Sciatic nerve (tissue), 2 donors: ENCODE measurements around the gene CYB5R3. TPM values are rescaled to one million over a fixed set of nuclear protein-coding genes. Genes with fewer than 3 reads are reported as not detected.
"Not testable (repeated sequence)": the region's sequence is repeated elsewhere in the genome, so short reads cannot be mapped to it uniquely, and the experiment has no call there.

Experiments used
- ATAC-seq: fragments of 200-7000 bp; cut with Tn5 transposase; one replicate; pipeline ENCODE4 v1.9.1; 2020; ENCODE audit warnings: mild to moderate bottlenecking, moderate library complexity
- DNase-seq: peaks from one replicate; pipeline ENCODE4 v3.0.0-alpha.2; 2020; ENCODE audit warnings: low spot score
- intact Hi-C: fragments of 100-400 bp; cut with DNase I; formaldehyde crosslinking; loops from one replicate; pipeline ENCODE4 v1.14.2; 2022
- total RNA-seq: library from RNA; stranded (reverse); fragmentation: NEBNext Ultra II Directional; extraction: Animal tissue kit (Norgen Biotek cat#: 25700); gene quantifications from one replicate; pipeline ENCODE4 v1.2.1, GENCODE V29; 2021
- donor health status: DM: no; HTN: no; CAD: no.
- donor health status: DM: no; HTN: no; CAD: no.

The CYB5R3 gene
- total RNA-seq, 1 donor from 2014 or later, result 241 TPM

DNA sequence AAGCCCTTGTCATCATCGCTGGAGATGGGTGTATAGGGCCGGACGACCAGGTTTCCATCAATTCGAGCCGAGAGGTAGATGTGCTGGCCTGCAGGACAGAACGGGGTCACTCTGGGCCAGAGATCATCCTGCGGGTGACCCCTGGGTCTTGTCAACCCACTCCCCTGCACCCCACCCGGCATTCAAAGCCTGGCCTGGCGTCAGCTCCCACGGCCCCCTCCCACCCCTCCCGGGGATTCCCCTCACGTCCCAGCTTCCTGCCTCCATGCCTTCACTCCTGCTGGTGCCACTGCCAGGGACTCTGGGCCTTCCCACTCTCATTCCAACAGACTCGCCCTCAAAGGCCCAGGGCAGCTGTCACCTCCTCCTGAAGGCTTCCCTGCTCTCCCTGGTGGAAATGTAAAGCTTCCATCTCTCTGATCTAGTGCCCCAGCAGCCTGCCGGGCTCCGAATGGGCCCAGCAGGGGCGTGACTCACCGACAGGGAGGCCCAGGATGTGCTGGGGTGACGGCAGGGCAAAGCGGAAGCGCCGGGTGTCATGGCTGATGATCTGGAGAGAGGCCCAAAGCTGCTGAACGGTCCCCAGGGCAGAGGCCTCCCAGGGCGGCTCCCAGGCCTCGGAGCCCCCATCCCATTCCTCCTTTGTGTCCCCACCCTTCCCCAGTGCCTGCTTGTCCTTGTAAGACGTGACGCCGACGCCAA, 18.1 kb downstream of the CYB5R3 start:
- DNase-seq (no peak), ATAC-seq (no peak)

GRCh38 chr22:42630211-42630610, 19.0 kb downstream of the CYB5R3 start:
- DNase-seq (no peak), ATAC-seq (no peak)
- intact Hi-C loops, result no loop called here

More for the DNA sequence above, 18.1 kb downstream of the CYB5R3 start:
- intact Hi-C loops, result no loop called here

GRCh38 chr22:42627981-42628380, 21.2 kb downstream of the CYB5R3 start:
- intact Hi-C loops, result no loop called here
- no peak for ATAC-seq
- DNase-seq, result no peak

- intact Hi-C loops, result no loop called here
- DNase-seq (no peak), ATAC-seq (no peak)
Measured at GRCh38 chr22:42626951-42627625, 22.1 kb downstream of the CYB5R3 start.

DNA sequence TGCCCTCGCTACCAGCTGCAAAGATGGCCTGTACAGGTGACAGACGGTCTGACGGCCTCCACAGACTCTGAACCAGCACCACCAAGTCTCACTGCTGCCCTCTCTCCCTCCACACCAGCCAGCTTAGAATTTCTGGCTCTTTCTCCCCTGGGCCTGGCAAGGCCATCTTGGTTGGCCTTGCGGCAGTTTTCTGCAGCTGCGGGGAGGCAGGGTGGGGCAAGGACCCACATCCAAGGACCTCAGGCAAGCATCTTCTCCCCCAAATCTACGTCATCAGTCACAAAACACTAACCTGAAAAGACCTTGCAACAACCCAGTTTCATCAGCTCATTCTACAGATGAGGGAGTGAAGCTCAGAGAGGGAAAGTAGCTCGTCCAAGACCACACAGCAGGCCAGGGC, 22.8 kb downstream of the CYB5R3 start:
- intact Hi-C loops, result no loop called here
- DNase-seq (no peak), ATAC-seq (no peak)

DNA sequence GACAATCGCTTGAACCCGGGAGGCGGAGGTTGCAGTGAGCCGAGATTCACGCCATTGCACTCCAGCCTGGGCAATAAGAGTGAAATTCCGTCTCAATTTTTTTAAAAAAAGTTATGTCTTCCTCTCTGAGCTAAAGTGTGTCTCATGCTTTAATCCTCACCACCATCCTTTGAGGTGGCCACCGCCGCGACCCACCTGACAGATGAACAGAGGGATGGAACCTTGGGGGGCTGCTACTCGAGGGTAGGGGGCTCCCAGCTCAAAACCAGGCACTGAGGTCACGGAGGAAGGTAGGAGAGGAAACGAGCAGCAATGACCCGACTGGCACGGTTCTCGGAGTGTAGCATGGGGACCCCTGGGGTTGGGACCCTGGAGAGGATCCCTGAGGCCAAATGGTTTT, 23.8 kb downstream of the CYB5R3 start:
- no peak for DNase-seq
- ATAC-seq, result no peak
- intact Hi-C loops, result no loop called here

DNA sequence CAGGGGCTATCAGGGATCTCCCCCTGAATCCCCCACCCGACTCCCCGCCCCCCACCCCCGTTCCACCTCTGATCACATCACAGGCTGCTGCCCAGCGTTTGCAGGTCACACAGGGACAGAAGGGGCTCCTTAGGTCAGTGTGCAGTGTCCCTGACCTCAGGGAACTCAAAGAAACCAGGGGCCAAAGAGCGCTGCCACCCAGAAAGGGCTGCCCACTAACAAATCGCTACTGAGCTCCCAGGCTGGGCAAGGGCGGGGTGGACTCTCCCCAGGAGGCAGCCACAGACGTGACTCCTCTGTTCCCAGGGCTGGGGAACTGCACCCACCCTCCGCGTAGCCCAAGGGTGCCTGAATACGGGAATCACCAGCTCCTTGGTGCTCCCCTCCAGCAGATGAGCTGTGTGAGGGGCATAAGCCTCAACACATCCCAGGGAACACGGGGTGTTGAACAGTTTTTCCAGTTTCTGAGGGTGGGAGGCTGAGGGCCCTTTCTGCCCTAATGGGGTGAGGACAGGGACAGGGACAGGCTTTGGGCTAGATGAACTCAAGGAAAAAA, 24.6 kb downstream of the CYB5R3 start:
- intact Hi-C loops, result no loop called here
- ATAC-seq (no peak), DNase-seq (no peak)

GRCh38 chr22:42623756-42624441, 25.3 kb downstream of the CYB5R3 start:
- ATAC-seq (no peak), DNase-seq (no peak)
- intact Hi-C loops, result no loop called here

DNA sequence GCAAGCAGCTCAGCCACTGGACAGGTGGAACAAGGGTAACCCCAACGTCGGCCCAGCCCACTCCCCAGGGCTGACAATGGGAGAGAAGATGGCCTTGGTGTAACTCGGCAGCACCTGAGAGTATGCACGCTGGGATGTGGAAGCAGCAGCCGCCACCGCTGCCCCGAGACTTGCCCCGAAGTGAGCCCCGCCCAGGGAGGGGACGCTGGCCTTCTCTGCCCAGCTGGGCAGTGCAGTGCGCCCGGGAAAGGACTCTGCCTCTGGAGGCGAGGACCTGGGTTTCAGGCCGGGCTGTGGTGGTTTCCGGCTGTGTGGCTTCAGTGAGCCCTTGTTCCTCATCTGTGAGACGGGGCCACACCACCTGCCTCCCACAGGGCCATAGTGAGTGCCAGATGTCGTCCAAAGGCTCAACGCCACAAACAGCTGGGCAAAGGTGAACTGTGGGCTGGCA, 25.9 kb downstream of the CYB5R3 start:
- ATAC-seq (no peak), DNase-seq (no peak)
- intact Hi-C loops, result no loop called here

DNA sequence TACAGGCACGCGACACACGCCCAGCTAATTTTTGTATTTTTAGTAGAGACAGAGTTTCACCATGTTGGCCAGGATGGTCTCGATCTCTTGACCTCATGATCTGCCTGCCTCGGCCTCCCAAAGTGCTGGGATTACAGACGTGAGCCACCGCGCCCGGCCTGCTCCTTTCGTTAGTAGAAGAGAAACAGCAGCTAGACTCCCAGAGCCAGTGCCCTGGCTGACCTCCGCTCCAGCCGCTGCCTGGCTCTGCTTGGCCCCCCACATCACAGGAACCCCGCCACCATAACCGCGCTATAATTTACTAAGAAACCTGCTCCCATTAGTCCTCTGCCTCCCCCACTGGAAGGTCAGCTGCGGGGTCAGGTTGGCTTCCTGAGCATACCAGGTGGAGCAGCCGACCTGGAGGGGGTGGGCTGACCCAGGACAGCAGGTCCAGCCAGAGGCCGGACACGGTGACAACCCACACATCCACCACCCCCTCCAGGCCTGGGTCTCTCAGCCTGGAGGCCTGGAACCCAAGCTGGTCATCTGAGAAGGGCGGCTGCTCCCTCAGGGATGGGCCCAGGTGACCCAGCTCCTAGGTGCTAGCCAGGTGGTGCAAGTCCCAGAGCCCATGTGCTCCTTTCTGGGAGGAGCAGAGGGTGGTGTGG, 27.0 kb downstream of the CYB5R3 start:
- ATAC-seq (no peak), DNase-seq (no peak)
- intact Hi-C loops, result no loop called here

- DNase-seq (no peak), ATAC-seq (peak; percentile 48)
- intact Hi-C loops, result no loop called here
Measured at GRCh38 chr22:42621505-42622002, 27.6 kb downstream of the CYB5R3 start.

DNA sequence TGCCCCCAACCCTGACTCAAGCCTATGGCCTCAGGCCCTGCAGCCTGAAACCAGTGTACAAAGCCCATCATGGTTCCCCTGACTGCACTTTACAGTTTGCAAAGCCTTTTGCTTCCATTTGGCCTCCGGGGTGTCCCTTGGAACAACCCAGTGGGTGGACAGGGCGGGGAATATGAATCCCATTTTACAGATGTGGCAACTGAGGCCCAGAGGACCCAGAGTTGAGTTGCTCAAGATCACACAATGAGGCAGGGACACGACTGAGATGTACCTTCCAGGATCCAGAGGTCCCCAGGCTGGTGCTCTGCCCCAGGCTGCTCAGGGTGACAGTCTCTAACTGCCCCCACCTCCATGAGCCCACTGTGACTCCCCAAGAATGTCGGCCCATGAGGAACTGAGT, 29.1 kb downstream of the CYB5R3 start:
- no peak for ATAC-seq
- DNase-seq, result no peak
- intact Hi-C loops, result no loop called here

GRCh38 chr22:42619261-42620063, 29.7 kb downstream of the CYB5R3 start:
- intact Hi-C loops, result no loop called here
- DNase-seq (no peak), ATAC-seq (no peak)

- no peak for DNase-seq
- intact Hi-C loops, result no loop called here
- ATAC-seq, result no peak
Measured at GRCh38 chr22:42617155-42617983, 31.8 kb downstream of the CYB5R3 start.

DNA sequence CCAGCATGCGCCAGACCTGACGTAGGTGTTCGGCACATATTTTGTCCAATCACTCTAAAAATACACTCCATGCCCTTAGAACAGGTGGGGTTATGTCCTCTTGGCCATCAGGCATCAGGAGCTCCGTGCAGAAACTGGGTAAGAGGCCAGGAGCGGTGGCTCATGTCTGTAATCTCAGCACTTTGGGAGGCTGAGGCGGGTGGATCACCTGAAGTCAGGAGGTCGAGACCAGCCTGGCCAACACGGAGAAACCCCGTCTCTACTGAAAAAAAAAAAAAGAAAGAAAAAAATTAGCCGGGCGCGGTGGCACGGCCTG, 33.4 kb downstream of the CYB5R3 start:
- DNase-seq, intact Hi-C loops: not testable (repeated sequence)
- peak; percentile 5 for ATAC-seq

- DNase-seq, result peak; percentile 90
- ATAC-seq, result peak; percentile 80
- intact Hi-C loops, result no loop called here
Measured at GRCh38 chr22:42615092-42615859, 33.9 kb downstream of the CYB5R3 start.
